Epithelial cell of esophagus (primary cell): Measurements from ENCODE around the gene TMEM184C.

Experiments
- DNase-seq: peaks from one replicate; pipeline ENCODE4 v3.0.0; 2010; ENCODE audit warnings: low read depth
- H3K4me3 ChIP-seq: 2 replicates; pipeline ENCODE4 v1.5.1; 2011; ENCODE audit warnings: mild to moderate bottlenecking, low read length, control low read depth
- CTCF ChIP-seq: IDR thresholded peaks from 2 replicates; pipeline ENCODE4 v1.5.1; 2011; ENCODE audit warnings: low read depth, mild to moderate bottlenecking, low read length, control low read depth, inconsistent platforms; ENCODE audit not compliant: insufficient read depth; ENCODE audit errors: missing control alignments

The TMEM184C gene

GRCh38 chr4:147597561-147597960 is 19.6 kb upstream of the TMEM184C start:
- H3K4me3 ChIP-seq: no peak overlapping the region
- no peak for TF ChIP-seq CTCF
- DNase-seq: no peak

GRCh38 chr4:147599206-147599605 is 18.0 kb upstream of the TMEM184C start:
- DNase-seq: no peak
- TF ChIP-seq CTCF: no peak
- no peak overlapping the region for H3K4me3 ChIP-seq

GRCh38 chr4:147599769-147600168 is 17.4 kb upstream of the TMEM184C start:
- TF ChIP-seq CTCF: no peak
- H3K4me3 ChIP-seq: no peak overlapping the region
- no peak for DNase-seq

GRCh38 chr4:147605499-147605898 is 11.7 kb upstream of the TMEM184C start:
- no peak overlapping the region for H3K4me3 ChIP-seq
- no peak for DNase-seq
- no peak for TF ChIP-seq CTCF

GRCh38 chr4:147607471-147607870 is 9.7 kb upstream of the TMEM184C start:
- DNase-seq: no peak
- no peak overlapping the region for H3K4me3 ChIP-seq
- no peak for TF ChIP-seq CTCF

GRCh38 chr4:147610686-147611085 is 6.5 kb upstream of the TMEM184C start:
- DNase-seq: no peak
- H3K4me3 ChIP-seq: no peak overlapping the region
- no peak for TF ChIP-seq CTCF

GRCh38 chr4:147616849-147617172 is 386 bp upstream of the TMEM184C start:
- DNase-seq: no peak
- no peak for TF ChIP-seq CTCF
- peak overlapping the region; percentile 67 for H3K4me3 ChIP-seq
